Activated CD8-positive, alpha-beta T cell treated with anti-CD3 and anti-CD28 coated beads, Interleukin-2, amount 10 ng/mL, durations not matched to agents 7 days and 5 days (primary cell): ENCODE measurements around the gene CDC5L. TPM values are rescaled to one million over a fixed set of nuclear protein-coding genes. Genes with fewer than 3 reads are reported as not detected.

Experiments
- ATAC-seq: fragments of 150-1000 bp; cut with Tn5 transposase; one replicate; pipeline ENCODE4 v1.10.0; 2021; ENCODE audit warnings: moderate library complexity
- CTCF ChIA-PET: fragments of 350-600 bp; sonication (Branson Sonifier 250); formaldehyde crosslinking; loops from one replicate; lab custom pipeline; 2021; ENCODE audit warnings: antibody characterized with exemption; lab: Charles Lee
- POLR2A ChIA-PET: fragments of 350-600 bp; sonication (Branson Sonifier 250); formaldehyde crosslinking; loops from one replicate; lab custom pipeline; 2021; ENCODE audit warnings: antibody characterized with exemption; lab: Charles Lee
- DNase-seq: peaks from one replicate; pipeline ENCODE4 v3.0.0-alpha.2; 2020
- H3K27ac Mint-ChIP-seq: one replicate; pipeline ENCODE4 v1.8.0; 2021; ENCODE audit warnings: mild to moderate bottlenecking, mixed read lengths
- H3K27me3 Mint-ChIP-seq: one replicate; pipeline ENCODE4 v1.8.0; 2021; ENCODE audit warnings: low read depth, mixed read lengths
- H3K36me3 Mint-ChIP-seq: one replicate; pipeline ENCODE4 v1.8.0; 2021; ENCODE audit warnings: low read depth, mixed read lengths
- H3K4me1 Mint-ChIP-seq: one replicate; pipeline ENCODE4 v1.8.0; 2021; ENCODE audit warnings: low read depth, mixed read lengths
- H3K4me3 Mint-ChIP-seq: one replicate; pipeline ENCODE4 v1.8.0; 2021; ENCODE audit warnings: mild to moderate bottlenecking, mixed read lengths
- H3K9me3 Mint-ChIP-seq: one replicate; pipeline ENCODE4 v1.8.0; 2022; ENCODE audit warnings: mixed read lengths; ENCODE audit not compliant: insufficient read depth
- total RNA-seq, 2 experiments: library from RNA; stranded (reverse); gene quantifications; one replicate each; pipeline ENCODE4 v1.2.3, GENCODE V29; 2021

Gene CDC5L
- total RNA-seq, 2 experiments from 2014 or later: 22.6 to 22.7 TPM

DNA sequence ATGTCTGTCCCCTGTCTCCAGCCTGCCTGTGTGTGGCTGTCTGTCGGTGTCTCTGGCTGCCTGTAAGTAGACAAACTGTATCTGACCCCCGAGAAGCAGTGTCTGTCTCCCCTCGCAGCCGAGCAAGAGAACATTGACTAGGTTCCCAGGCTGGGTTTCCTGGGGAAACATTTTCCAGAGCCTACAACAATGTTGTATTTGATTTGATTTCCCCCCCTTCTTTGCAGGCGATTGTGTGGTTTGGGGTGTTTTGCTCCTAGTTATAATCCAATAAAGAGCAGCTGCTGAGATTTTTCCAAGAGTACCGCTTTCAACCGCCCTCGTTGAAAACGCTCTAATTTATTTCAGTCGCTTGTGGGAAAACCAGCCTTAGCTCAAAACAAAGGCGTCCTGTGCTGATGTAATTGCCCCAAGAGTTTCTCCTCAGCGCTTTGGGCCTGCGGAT, 92.6 kb downstream of the CDC5L start:
- Mint-ChIP-seq H3K27me3 (peaks cover 3% of the 10 kb centered on the region), H3K4me1 (peaks cover 5% of the 10 kb centered on the region), H3K4me3 (no peak overlapping the region), H3K36me3 (no peaks in the 10 kb centered on the region), H3K27ac (no peak overlapping the region), H3K9me3 (no peaks in the 10 kb centered on the region)
- CTCF ChIA-PET: interaction anchor here (1.5 kb wide), 1 partner anchor 11 kb away, joined by 4 read pairs; no protein-coding TSS in a partner anchor
- POLR2A ChIA-PET: no interaction called here
- no peak for DNase-seq
- no peak for ATAC-seq

DNA sequence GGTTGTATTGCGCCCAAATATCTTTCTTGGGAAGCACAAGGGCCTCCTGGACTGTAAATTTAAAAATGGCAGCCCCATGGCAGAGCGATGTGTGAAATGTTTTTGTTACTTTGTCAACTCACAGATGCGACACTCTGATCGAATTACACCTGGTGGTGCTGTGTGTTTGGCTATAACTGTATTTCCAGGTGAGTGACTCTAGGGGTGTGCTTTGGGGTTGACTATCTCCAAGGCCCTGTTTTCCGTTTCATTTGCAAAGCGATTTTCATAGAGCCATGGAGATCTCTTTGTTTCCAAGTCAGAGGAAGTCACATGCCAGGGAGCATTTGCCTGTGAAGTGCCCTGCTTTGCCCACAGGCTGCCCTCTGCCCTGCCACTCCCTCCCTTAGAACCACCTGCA, 93.5 kb downstream of the CDC5L start:
- Mint-ChIP-seq H3K36me3 (no peaks in the 10 kb centered on the region), H3K4me3 (no peak overlapping the region), H3K9me3 (no peaks in the 10 kb centered on the region), H3K27ac (no peak overlapping the region), H3K4me1 (peaks cover 2% of the 10 kb centered on the region), H3K27me3 (peaks cover 3% of the 10 kb centered on the region)
- ChIA-PET CTCF (interaction anchor here (1.5 kb wide), 1 partner anchor 12 kb away, joined by 4 read pairs; no protein-coding TSS in a partner anchor), POLR2A (no interaction called here)
- ATAC-seq: no peak
- no peak for DNase-seq

DNA sequence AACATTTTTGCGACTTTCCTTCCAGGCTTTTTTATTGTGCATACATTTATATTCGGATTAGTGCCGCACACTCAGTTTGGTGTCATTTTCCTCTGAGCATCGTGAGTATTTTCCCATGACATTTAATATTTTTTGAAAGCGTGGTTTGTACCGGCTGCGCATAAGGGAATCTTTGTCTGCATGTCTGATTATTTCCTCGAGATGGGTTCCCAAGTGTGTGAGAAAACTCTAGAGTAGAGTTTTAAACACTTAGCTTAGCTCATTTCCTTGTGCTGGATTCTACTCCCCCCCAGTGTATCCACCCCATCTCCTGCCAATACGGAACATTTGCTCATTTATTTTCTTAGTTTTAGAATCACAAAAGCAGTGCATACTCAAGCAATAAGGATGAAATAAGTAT, 94.3 kb downstream of the CDC5L start:
- Mint-ChIP-seq H3K36me3 (no peaks in the 10 kb centered on the region), H3K4me3 (no peak overlapping the region), H3K4me1 (no peaks in the 10 kb centered on the region), H3K9me3 (no peaks in the 10 kb centered on the region), H3K27ac (no peak overlapping the region), H3K27me3 (peaks cover 4% of the 10 kb centered on the region)
- ATAC-seq (no peak), DNase-seq (no peak)
- ChIA-PET CTCF (interaction anchor here (0.5 to 1.0 kb wide), 2 partner anchors 9 to 157 kb away, joined by 3 read pairs; no protein-coding TSS in a partner anchor), POLR2A (no interaction called here)

DNA sequence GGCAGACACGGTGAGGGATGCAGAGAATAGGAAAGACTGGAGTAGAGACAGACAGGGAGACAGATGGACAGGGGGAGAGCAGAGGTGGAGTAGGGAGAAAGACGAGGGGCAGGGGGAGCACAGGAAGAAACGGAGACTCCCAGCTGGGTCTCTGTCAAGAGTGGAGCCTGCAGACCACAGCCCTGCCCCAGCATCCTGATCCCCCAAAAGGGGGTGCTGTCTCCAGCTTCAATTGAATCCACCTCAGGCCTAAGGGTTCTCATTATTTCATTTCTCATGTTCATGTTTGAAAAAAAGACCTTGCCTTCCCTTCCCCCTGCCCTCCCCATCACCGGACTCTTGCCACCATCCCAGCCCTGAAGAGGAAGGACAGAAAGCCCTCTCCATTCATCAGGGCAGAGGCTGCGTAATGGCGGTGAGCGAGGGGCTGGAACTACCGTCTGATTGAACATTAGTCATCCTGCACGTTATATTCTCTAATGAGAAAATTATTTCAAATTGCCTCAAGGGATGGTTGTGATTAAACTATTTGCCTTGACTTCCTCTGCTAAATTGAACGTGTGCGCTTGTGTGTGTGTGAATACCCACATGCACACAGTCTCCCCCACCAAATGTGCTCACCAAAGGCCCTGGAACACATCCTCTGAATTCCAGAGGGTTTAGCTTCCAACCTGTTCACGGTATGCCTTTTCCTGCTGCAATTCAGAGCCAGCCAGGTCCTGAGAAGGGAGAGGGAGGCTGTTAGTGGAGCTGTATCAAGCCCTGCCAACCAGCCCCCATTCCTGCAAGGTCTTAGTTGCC, 98.3 kb downstream of the CDC5L start:
- POLR2A ChIA-PET: no interaction called here
- DNase-seq (no peak), ATAC-seq (no peak)
- no peak overlapping the region for H3K27ac Mint-ChIP-seq
- no peaks in the 10 kb centered on the region for H3K4me1 Mint-ChIP-seq
- no peak overlapping the region for H3K4me3 Mint-ChIP-seq
- H3K9me3 Mint-ChIP-seq: no peaks in the 10 kb centered on the region
- peaks cover 7% of the 10 kb centered on the region for H3K27me3 Mint-ChIP-seq
- H3K36me3 Mint-ChIP-seq: no peaks in the 10 kb centered on the region
- CTCF ChIA-PET: interaction anchor here (0.9 to 3.0 kb wide), 3 partner anchors 10 to 1437 kb away, joined by 3 to 17 read pairs (median 4); no protein-coding TSS in a partner anchor

DNA sequence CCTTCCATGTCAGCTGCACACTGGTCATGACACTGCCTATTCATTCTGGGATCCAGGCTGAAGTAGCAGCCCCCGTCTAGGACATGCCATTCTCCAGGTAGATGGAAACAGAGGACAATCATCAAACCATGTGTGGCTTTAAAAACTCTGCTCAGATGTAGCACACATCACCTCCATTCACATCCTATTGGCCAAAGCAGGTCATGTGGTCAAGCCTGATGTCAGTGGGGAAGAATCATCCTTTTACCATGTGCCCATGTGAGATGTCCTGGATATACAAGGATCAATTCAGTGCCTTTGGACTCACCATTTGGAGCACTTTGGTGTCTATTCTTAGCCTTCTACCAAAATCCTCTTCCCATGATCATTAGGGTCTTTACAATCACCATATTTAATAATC, 99.5 kb downstream of the CDC5L start:
- ChIA-PET POLR2A (no interaction called here), CTCF (interaction anchor here (1.0 to 3.0 kb wide), 3 partner anchors 11 to 1435 kb away, joined by 4 to 17 read pairs (median 4); no protein-coding TSS in a partner anchor)
- Mint-ChIP-seq H3K4me3 (no peak overlapping the region), H3K27me3 (peaks cover 7% of the 10 kb centered on the region), H3K36me3 (no peaks in the 10 kb centered on the region), H3K4me1 (no peaks in the 10 kb centered on the region), H3K27ac (no peak overlapping the region), H3K9me3 (no peaks in the 10 kb centered on the region)
- no peak for ATAC-seq
- DNase-seq: no peak

DNA sequence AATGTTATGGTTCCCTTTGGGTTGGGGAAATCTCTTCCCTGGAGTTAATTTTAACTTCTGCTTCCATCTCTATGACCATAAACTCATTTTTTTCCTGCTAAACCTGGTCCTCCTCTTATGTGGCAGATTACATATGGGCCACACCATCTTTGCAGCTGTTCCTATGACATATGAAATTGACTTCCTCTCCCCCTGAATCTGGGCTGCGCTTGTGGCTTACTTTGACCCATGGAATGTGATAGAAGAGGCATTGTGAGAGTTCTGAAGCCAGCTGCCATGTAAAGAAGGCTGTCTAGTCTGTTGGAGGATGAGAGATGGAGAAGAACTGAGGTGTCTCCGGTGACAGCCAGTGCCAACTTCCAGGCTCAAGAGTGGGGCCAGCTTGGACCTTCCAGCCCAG, 100.1 kb downstream of the CDC5L start:
- no peaks in the 10 kb centered on the region for H3K36me3 Mint-ChIP-seq
- H3K27ac Mint-ChIP-seq: no peak overlapping the region
- ChIA-PET CTCF (interaction anchor here (1.0 to 3.0 kb wide), 2 partner anchors 12 to 18 kb away, joined by 4 to 17 read pairs; no protein-coding TSS in a partner anchor), POLR2A (no interaction called here)
- H3K4me3 Mint-ChIP-seq: no peak overlapping the region
- H3K4me1 Mint-ChIP-seq: no peaks in the 10 kb centered on the region
- ATAC-seq (no peak), DNase-seq (no peak)
- H3K9me3 Mint-ChIP-seq: no peaks in the 10 kb centered on the region
- H3K27me3 Mint-ChIP-seq: peaks cover 7% of the 10 kb centered on the region

DNA sequence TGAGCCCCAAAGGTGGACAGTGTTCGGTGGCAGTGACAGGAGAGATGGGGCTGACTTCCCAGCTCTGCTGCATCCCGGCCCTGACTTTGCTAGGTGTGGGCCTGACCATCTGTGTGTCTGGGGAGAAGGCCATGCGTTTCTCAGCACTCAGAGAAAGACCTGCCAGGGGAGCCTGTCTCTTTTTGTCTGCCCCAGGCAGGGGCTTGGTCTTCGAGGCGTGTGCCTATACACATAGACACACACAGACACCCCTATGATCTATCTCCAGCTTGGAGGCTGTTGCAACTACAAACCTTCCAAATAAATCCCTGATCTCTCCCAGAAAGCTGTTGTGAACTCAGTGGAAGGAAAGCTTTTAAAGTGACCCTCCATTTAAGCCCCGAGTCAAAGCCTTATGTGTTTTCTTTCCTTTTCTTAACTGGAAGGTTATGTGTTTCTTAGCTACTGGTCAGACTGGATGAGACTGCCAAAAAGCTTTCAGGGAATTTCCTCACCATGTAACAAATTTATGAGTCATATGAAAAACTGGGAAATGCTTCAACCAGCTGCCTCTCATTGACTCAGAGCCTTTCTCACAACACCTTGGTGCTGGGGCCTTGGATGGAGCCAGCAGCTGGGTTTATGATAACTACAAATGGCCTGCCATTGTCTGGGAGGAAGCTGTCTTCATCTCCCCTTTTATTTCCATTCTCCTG, 102.6 kb downstream of the CDC5L start:
- ATAC-seq (no peak), DNase-seq (no peak)
- no peak overlapping the region for H3K4me3 Mint-ChIP-seq
- H3K27me3 Mint-ChIP-seq: peaks cover 7% of the 10 kb centered on the region
- POLR2A ChIA-PET: no interaction called here
- CTCF ChIA-PET: interaction anchor here (0.9 to 1.6 kb wide), 4 partner anchors 14 to 31 kb away, joined by 3 to 5 read pairs (median 4); no protein-coding TSS in a partner anchor
- H3K9me3 Mint-ChIP-seq: no peaks in the 10 kb centered on the region
- no peaks in the 10 kb centered on the region for H3K4me1 Mint-ChIP-seq
- no peak overlapping the region for H3K27ac Mint-ChIP-seq
- H3K36me3 Mint-ChIP-seq: no peaks in the 10 kb centered on the region

DNA sequence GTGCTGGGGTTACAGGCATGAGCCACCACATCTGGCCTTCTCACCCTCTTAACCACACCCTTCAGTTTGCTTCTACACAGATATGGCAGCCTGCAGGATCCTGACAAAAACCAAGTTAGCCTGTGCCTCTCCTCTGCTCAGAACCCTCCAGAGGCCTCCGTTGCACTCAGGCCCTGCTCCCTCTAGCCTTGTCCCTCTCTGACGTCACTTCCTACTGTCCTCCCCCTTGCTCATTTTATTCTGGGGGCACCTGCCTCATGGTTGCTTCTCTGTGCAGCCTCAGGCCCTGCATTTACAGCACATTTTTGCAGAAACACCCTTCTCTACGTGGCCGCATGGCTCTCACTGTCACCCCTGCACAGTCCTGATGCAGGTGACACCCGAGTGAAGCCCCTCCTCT, 105.6 kb downstream of the CDC5L start:
- H3K27me3 Mint-ChIP-seq: peaks cover under 1% of the 10 kb centered on the region
- no peaks in the 10 kb centered on the region for H3K9me3 Mint-ChIP-seq
- no peak overlapping the region for H3K4me3 Mint-ChIP-seq
- CTCF ChIA-PET: no interaction called here
- H3K36me3 Mint-ChIP-seq: no peaks in the 10 kb centered on the region
- no peak overlapping the region for H3K27ac Mint-ChIP-seq
- ATAC-seq (no peak), DNase-seq (no peak)
- no peaks in the 10 kb centered on the region for H3K4me1 Mint-ChIP-seq
- POLR2A ChIA-PET: no interaction called here

DNA sequence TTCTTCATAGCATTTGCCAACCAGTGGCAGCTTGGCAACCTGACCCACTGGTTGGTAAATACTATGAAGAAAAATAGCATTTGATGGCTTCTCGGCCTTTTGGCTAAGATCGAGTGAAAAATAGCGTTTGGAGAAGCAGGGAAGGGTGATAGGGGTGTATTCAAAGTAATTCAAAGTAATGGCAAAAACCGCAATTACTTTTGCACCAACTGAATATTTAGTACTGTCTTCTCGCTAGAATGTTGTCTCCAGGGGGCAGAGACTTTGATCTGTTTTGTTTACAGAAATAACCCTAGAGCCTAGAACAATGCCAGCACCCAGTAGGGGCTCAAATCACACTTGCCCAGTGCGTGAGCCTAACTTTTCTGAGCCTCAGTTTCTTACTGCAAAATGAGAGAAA, 106.1 kb downstream of the CDC5L start:
- POLR2A ChIA-PET: no interaction called here
- CTCF ChIA-PET: no interaction called here
- Mint-ChIP-seq H3K36me3 (no peaks in the 10 kb centered on the region), H3K4me3 (no peak overlapping the region), H3K27ac (no peak overlapping the region), H3K27me3 (no peaks in the 10 kb centered on the region), H3K9me3 (no peaks in the 10 kb centered on the region), H3K4me1 (no peaks in the 10 kb centered on the region)
- DNase-seq (no peak), ATAC-seq (no peak)

DNA sequence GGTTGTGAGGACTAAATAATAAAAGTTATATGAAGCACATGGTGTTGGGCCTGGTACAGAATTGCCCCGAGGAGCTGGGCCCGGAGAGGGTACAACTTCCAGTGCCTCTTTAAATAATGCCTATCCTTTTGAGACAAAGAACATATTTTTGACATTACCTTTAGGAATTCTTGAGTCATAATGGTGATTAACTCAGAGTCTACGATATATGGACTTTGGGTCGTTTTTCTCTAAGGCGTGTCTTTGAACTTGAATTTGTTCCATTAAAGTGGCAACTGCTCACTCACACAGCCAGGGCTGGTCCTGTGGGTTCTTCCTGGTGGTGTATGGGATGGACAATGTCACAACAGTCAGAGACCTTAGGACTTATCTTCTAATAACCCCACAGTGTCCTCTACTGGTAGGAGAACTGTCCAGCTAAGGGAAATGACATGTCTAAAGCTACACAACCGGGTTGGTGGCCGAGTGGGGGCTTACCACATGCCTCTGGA, 106.5 kb downstream of the CDC5L start:
- H3K27me3 Mint-ChIP-seq: no peaks in the 10 kb centered on the region
- H3K27ac Mint-ChIP-seq: no peak overlapping the region
- no peak for DNase-seq
- H3K36me3 Mint-ChIP-seq: no peaks in the 10 kb centered on the region
- POLR2A ChIA-PET: no interaction called here
- no peaks in the 10 kb centered on the region for H3K4me1 Mint-ChIP-seq
- no peak for ATAC-seq
- no peaks in the 10 kb centered on the region for H3K9me3 Mint-ChIP-seq
- CTCF ChIA-PET: interaction anchor here (1.3 to 1.5 kb wide), 2 partner anchors 18 to 24 kb away, joined by 3 to 4 read pairs; no protein-coding TSS in a partner anchor
- no peak overlapping the region for H3K4me3 Mint-ChIP-seq

DNA sequence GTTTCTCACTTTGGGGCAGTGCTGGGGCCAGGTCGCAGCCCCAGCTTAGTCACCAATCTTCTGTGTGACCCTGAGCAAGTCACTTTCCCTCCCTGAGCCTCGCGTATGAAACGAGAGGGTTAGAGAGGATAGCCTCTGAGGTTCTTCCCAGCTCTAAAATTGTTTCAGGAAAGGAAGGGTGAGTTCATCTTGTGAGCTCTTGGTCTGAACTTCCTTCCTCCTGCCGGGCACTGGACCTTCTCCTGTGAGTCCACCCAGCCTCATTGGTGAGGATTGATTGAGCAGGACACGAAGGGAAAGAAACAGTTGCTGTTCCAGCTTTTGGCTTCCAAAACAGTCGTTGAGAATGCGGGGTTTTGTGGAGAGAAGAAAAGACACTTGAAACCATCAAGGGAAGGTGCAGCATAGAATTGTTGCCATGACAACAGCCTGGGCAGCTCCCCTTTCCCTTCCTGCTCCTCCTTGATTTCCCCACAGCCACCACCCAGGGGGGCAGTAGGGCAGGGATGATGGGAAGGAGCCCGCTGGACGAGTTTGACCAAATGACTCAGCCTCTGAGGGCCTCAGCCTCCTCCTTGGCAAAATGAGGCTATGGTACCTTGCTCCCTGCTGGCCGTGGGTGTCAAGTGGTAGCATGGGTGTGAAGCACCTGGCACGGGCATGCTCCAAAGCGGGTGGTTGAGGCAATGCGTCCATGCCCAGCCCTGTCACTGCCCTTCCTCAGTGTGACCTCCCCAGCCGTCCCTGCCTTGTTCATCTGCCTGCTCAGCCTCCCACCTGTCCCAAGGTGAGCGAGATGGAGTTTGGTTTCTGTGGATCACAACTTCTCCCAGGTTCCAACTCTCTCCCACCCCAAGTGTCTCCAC, 107.8 kb downstream of the CDC5L start:
- POLR2A ChIA-PET: no interaction called here
- DNase-seq (no peak), ATAC-seq (no peak)
- Mint-ChIP-seq H3K36me3 (no peaks in the 10 kb centered on the region), H3K4me3 (no peak overlapping the region), H3K27ac (no peak overlapping the region), H3K9me3 (no peaks in the 10 kb centered on the region), H3K4me1 (no peaks in the 10 kb centered on the region), H3K27me3 (no peaks in the 10 kb centered on the region)
- CTCF ChIA-PET: interaction anchor here (1.3 to 1.5 kb wide), 2 partner anchors 19 to 26 kb away, joined by 3 to 4 read pairs; no protein-coding TSS in a partner anchor
